ENCODE measurements around the gene TMEM238.

DNA sequence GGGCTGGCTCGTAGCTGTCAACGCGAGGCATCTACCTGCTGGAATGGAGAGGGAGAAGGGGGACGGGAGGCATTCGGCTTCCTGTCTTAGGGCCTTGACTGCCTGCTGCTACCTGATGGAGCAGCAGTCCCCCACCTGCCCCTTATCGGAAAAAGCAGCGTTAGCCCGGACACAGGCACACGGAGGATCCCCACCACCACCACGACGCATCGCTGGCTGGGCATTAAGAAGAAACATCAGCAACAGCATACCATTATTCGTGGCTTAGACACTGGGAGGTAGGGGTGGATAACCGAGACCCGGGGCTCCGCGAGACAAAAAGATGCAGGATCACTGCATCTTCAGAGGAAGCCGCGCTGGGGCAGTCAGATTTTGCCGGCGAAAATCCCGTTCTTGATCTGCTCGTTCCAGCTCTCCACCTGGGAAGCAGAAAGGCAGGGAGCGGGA, 30.7 kb downstream of the TMEM238 start:
- TF ChIP-seq, protein P1, sequence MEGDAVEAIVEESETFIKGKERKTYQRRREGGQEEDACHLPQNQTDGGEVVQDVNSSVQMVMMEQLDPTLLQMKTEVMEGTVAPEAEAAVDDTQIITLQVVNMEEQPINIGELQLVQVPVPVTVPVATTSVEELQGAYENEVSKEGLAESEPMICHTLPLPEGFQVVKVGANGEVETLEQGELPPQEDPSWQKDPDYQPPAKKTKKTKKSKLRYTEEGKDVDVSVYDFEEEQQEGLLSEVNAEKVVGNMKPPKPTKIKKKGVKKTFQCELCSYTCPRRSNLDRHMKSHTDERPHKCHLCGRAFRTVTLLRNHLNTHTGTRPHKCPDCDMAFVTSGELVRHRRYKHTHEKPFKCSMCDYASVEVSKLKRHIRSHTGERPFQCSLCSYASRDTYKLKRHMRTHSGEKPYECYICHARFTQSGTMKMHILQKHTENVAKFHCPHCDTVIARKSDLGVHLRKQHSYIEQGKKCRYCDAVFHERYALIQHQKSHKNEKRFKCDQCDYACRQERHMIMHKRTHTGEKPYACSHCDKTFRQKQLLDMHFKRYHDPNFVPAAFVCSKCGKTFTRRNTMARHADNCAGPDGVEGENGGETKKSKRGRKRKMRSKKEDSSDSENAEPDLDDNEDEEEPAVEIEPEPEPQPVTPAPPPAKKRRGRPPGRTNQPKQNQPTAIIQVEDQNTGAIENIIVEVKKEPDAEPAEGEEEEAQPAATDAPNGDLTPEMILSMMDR (conservative IDR thresholded peaks at IDR 0.05; ENCODE audit: low read depth, low read length), result no peak
- no peak for TF ChIP-seq EZH2 (IDR thresholded peaks at IDR 0.05; ENCODE audit: low read length, unreplicated experiment)
- TF ChIP-seq EZH2phosphoT487 (IDR thresholded peaks at IDR 0.05; ENCODE audit: borderline replicate concordance, low read length), result no peak
